HL-60 (cell line): ENCODE measurements around the gene LRP10.

ENCODE experiments used
- DNase-seq, 2 experiments: peaks; one replicate each; pipeline ENCODE4 v3.0.0-alpha.2; 2010 to 2020; ENCODE audit warnings: low read depth in 1 of 2, low spot score in 1 of 2
- H3K27ac ChIP-seq: fragments of 250-450 bp; sonication (Bioruptor Pico); replicated peaks from 2 replicates; pipeline ENCODE4 v1.5.1; 2020; ENCODE audit warnings: mild to moderate bottlenecking, moderate library complexity
- H3K27me3 ChIP-seq: fragments of 250-450 bp; sonication (Bioruptor Pico); 2 replicates; pipeline ENCODE4 v1.5.1; 2021; ENCODE audit warnings: mild to moderate bottlenecking, moderate library complexity; ENCODE audit not compliant: insufficient read depth, poor library complexity, severe bottlenecking
- H3K4me3 ChIP-seq: replicated peaks from 2 replicates; pipeline ENCODE4 v1.5.1; 2011; ENCODE audit warnings: mild to moderate bottlenecking, control low read depth, low read length; ENCODE audit not compliant: insufficient read depth
- GABPA ChIP-seq: IDR thresholded peaks from 2 replicates; pipeline ENCODE4 v1.6.1; 2012; ENCODE audit warnings: low read depth
- POLR2AphosphoS5 ChIP-seq: IDR thresholded peaks from 2 replicates; pipeline ENCODE4 v1.6.1; 2012; ENCODE audit warnings: low read depth
- SPI1 ChIP-seq: IDR thresholded peaks from 2 replicates; pipeline ENCODE4 v1.6.1; 2012; ENCODE audit warnings: low read depth, mild to moderate bottlenecking, borderline replicate concordance
- long read RNA-seq: library from polyadenylated mRNA; unstranded; transcript quantifications from one replicate; pipeline ENCODE4 v2.0.0, GENCODE V29; 2020
- TF ChIP-seq, protein P1 (sequence below): IDR thresholded peaks from 2 replicates; pipeline ENCODE4 v1.6.1; 2012; ENCODE audit warnings: low read depth; ENCODE audit not compliant: insufficient replicate concordance
- TF ChIP-seq, protein P2 (sequence below): IDR thresholded peaks from one replicate; pipeline ENCODE4 v1.5.1; 2011; ENCODE audit warnings: low read length, control low read depth, inconsistent platforms; ENCODE audit not compliant: insufficient read depth

Gene LRP10, protein sequence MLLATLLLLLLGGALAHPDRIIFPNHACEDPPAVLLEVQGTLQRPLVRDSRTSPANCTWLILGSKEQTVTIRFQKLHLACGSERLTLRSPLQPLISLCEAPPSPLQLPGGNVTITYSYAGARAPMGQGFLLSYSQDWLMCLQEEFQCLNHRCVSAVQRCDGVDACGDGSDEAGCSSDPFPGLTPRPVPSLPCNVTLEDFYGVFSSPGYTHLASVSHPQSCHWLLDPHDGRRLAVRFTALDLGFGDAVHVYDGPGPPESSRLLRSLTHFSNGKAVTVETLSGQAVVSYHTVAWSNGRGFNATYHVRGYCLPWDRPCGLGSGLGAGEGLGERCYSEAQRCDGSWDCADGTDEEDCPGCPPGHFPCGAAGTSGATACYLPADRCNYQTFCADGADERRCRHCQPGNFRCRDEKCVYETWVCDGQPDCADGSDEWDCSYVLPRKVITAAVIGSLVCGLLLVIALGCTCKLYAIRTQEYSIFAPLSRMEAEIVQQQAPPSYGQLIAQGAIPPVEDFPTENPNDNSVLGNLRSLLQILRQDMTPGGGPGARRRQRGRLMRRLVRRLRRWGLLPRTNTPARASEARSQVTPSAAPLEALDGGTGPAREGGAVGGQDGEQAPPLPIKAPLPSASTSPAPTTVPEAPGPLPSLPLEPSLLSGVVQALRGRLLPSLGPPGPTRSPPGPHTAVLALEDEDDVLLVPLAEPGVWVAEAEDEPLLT
- long read RNA-seq, full-length matches to known transcripts = 9 of 27 reads
- long read RNA-seq, partial matches to known transcripts = 3 of 27 reads
- long read RNA-seq, other reads (novel, unspliced or antisense) = 15 of 27 reads

DNA sequence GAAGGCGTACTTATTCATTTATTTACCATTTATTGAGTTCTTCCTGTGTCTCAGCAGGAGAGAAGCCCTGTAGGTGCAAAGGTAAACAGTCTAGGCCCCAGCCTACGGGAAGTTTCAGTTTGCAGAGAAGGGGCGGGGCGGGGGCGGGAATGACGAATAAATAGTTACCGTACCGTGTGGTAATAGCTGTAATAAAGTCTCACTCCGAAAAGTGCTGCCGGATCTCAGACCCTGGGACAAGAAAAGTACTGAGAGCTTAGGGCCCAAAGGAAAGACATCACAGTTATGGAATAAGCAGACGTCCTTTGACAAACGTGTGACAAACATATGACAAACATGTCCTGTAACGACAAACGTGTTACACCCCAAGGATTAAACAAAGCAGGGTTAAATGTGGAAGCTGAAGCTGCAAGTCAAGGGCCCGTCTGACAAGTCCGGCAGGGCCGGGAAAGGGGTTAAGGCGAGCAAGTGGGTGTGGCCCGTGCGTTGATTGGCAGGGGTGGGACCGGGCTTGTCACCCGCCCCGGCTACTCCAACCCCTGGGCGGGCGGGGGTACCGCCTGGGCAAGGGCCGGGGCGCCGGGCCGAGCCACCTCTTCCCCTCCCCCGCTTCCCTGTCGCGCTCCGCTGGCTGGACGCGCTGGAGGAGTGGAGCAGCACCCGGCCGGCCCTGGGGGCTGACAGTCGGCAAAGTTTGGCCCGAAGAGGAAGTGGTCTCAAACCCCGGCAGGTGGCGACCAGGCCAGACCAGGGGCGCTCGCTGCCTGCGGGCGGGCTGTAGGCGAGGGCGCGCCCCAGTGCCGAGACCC is at the start of gene LRP10:
TSS of gene LRP10 (plus strand) at position 517 of the 809 bp plus-strand sequence. CDS start 564 bp downstream, outside the sequence.
- peak; percentile 80 to 88 for DNase-seq
- TF ChIP-seq, protein P1, sequence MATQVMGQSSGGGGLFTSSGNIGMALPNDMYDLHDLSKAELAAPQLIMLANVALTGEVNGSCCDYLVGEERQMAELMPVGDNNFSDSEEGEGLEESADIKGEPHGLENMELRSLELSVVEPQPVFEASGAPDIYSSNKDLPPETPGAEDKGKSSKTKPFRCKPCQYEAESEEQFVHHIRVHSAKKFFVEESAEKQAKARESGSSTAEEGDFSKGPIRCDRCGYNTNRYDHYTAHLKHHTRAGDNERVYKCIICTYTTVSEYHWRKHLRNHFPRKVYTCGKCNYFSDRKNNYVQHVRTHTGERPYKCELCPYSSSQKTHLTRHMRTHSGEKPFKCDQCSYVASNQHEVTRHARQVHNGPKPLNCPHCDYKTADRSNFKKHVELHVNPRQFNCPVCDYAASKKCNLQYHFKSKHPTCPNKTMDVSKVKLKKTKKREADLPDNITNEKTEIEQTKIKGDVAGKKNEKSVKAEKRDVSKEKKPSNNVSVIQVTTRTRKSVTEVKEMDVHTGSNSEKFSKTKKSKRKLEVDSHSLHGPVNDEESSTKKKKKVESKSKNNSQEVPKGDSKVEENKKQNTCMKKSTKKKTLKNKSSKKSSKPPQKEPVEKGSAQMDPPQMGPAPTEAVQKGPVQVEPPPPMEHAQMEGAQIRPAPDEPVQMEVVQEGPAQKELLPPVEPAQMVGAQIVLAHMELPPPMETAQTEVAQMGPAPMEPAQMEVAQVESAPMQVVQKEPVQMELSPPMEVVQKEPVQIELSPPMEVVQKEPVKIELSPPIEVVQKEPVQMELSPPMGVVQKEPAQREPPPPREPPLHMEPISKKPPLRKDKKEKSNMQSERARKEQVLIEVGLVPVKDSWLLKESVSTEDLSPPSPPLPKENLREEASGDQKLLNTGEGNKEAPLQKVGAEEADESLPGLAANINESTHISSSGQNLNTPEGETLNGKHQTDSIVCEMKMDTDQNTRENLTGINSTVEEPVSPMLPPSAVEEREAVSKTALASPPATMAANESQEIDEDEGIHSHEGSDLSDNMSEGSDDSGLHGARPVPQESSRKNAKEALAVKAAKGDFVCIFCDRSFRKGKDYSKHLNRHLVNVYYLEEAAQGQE = no peak
- TF ChIP-seq POLR2AphosphoS5 (peak; percentile 44; the same call in 1 of the 2 replicates), SPI1 (peak; percentile 81), GABPA (no peak)
- TF ChIP-seq, protein P2, sequence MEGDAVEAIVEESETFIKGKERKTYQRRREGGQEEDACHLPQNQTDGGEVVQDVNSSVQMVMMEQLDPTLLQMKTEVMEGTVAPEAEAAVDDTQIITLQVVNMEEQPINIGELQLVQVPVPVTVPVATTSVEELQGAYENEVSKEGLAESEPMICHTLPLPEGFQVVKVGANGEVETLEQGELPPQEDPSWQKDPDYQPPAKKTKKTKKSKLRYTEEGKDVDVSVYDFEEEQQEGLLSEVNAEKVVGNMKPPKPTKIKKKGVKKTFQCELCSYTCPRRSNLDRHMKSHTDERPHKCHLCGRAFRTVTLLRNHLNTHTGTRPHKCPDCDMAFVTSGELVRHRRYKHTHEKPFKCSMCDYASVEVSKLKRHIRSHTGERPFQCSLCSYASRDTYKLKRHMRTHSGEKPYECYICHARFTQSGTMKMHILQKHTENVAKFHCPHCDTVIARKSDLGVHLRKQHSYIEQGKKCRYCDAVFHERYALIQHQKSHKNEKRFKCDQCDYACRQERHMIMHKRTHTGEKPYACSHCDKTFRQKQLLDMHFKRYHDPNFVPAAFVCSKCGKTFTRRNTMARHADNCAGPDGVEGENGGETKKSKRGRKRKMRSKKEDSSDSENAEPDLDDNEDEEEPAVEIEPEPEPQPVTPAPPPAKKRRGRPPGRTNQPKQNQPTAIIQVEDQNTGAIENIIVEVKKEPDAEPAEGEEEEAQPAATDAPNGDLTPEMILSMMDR = no peak
- peak within 1 kb of the TSS; percentile 99 for H3K4me3 ChIP-seq
- peak within 1 kb of the TSS; percentile 85 for H3K27ac ChIP-seq
- no peaks in the 10 kb centered on the region for H3K27me3 ChIP-seq

DNA sequence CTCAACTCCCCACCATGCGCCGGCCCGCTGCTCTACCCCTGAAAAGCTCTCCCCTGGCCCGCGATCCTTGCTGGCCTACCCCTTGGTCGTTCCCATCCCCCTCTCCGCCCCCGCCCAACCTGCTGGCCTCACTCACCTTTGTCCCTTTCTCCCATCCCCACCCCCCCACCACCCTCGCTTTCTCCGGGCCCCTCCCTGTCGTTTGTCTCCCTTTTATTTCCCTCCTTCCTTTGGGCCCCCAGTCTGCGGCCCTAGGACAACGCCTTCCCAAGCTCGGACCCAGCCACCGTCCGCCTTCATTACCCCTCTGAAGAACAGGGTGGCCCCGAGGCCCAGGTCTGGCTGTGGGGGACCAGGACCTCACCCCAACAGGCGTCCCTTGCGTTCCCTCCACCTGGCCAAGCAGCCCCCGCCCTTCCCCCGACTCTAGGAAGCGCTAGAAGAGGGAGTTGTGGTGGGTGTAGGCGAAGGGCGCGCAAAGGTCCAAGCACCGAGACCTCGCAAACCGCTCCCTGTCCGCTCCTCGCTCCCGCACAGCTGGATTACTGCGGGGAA is 49.4 kb upstream of the LRP10 start:
- Histone ChIP-seq H3K27me3 (no peaks in the 10 kb centered on the region), H3K27ac (no peak overlapping the region), H3K4me3 (peak overlapping the region; percentile 35)
- no peak for DNase-seq
- TF ChIP-seq GABPA = no peak
- TF ChIP-seq POLR2AphosphoS5 = no peak
- TF ChIP-seq, protein P1 = no peak
- TF ChIP-seq SPI1 = no peak
- TF ChIP-seq, protein P2 = no peak

DNA sequence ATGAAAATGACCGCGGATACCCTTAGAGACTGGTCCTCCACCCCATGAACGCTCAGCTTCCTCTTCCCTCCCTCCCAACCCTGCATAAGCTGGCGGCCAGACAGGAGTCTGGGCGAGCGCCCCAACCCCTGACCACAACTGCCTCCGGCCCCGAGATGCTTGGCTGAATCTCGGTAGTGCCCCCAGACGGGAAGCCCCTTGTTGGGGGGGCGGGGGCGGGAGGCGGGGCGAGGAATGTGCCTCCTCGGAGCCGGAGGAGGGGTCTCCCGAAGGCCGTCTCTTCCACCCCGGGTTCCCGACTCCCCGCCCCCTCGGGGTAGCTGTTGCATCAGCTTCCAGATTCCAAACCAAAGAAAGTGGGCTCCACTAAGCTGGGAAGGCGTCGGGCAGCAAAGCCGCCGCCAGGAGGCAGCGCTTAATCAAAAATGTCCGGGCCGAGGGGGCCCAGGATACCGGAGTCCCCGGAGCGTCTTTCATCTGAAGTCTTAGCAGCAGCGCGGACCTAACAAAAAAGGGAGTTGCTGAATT is 48.9 kb upstream of the LRP10 start:
- TF ChIP-seq, protein P2 = peak; percentile 44
- TF ChIP-seq SPI1 = no peak
- DNase-seq = peak; percentile 53 to 56

More for the DNA sequence above, 48.9 kb upstream of the LRP10 start:
- Histone ChIP-seq H3K27ac (no peak overlapping the region), H3K4me3 (peak overlapping the region; percentile 35), H3K27me3 (no peaks in the 10 kb centered on the region)
